GM19397 (cell line): ENCODE data around the gene FAT3.

ENCODE experiments used
- ATAC-seq: cut with Tn5 transposase; IDR thresholded peaks from one replicate; pipeline ENCODE4 v1.9.1; 2021; ENCODE audit warnings: mild to moderate bottlenecking, moderate library complexity; ENCODE audit not compliant: unreplicated experiment

FAT3 gene

GRCh38 chr11:92224407-92225124 is at the start of gene FAT3:
FAT3 (plus strand) TSS chr11:92224818; CDS start chr11:92352113, 127,295 bp downstream.
- no peak for ATAC-seq

GRCh38 chr11:92179017-92179670 is 45.5 kb upstream of the FAT3 start:
- no peak for ATAC-seq

GRCh38 chr11:92180226-92180625 is 44.4 kb upstream of the FAT3 start:
- ATAC-seq, result no peak

- no peak for ATAC-seq
Observed at GRCh38 chr11:92180664-92181251, 43.9 kb upstream of the FAT3 start.

- ATAC-seq, result no peak
Observed at GRCh38 chr11:92190535-92191206, 33.9 kb upstream of the FAT3 start.

- no peak for ATAC-seq
Observed at GRCh38 chr11:92192141-92192540, 32.5 kb upstream of the FAT3 start.

GRCh38 chr11:92198268-92198667 is 26.4 kb upstream of the FAT3 start:
- ATAC-seq, result no peak

- ATAC-seq, result no peak
Observed at GRCh38 chr11:92199991-92200390, 24.6 kb upstream of the FAT3 start.

GRCh38 chr11:92204731-92205130 is 19.9 kb upstream of the FAT3 start:
- no peak for ATAC-seq

GRCh38 chr11:92206441-92206840 is 18.2 kb upstream of the FAT3 start:
- ATAC-seq, result no peak

GRCh38 chr11:92211576-92212167 is 12.9 kb upstream of the FAT3 start:
- no peak for ATAC-seq

- ATAC-seq, result no peak
Observed at GRCh38 chr11:92212530-92212929, 12.1 kb upstream of the FAT3 start.

- ATAC-seq, result no peak
Observed at GRCh38 chr11:92216789-92217188, 7.8 kb upstream of the FAT3 start.

- no peak for ATAC-seq
Observed at GRCh38 chr11:92219476-92219875, 5.1 kb upstream of the FAT3 start.

GRCh38 chr11:92222701-92223100 is 1.9 kb upstream of the FAT3 start:
- no peak for ATAC-seq

- no peak for ATAC-seq
Observed at GRCh38 chr11:92224054-92224406, 588 bp upstream of the FAT3 start.

GRCh38 chr11:92225125-92225567 is 528 bp downstream of the FAT3 start:
- no peak for ATAC-seq

- ATAC-seq, result no peak
Observed at GRCh38 chr11:92225568-92226330, 1.1 kb downstream of the FAT3 start.

GRCh38 chr11:92226331-92227229 is 2.0 kb downstream of the FAT3 start:
- no peak for ATAC-seq
